IMR-90 (cell line): ENCODE data around the gene PTGER2. TPM values are rescaled to one million over a fixed set of nuclear protein-coding genes. Genes with fewer than 3 reads are reported as not detected.
A peak's percentile ranks its signal among the peaks of the same experiment; 100 is the strongest.

Source experiments
- ATAC-seq: fragments of 200-7000 bp; cut with Tn5 transposase; 2 replicates; pipeline ENCODE4 v1.9.1; 2020; ENCODE audit warnings: low read depth, mild to moderate bottlenecking, moderate library complexity
- BruUV-seq: library from RNA; stranded (reverse); fragments of 400-500 nt; replicated peaks from 2 replicates; lab custom pipeline; 2021; lab: Mats Ljungman, UMichigan
- CTCF ChIA-PET: fragments of 300-600 bp; formaldehyde crosslinking; extraction: SDS; loops from one replicate; lab custom pipeline; 2021; ENCODE audit warnings: antibody characterized with exemption; lab: Yijun Ruan, JAX
- POLR2A ChIA-PET: fragments of 300-600 bp; sonication (Branson Sonifier 250); formaldehyde crosslinking; loops from one replicate; lab custom pipeline; 2022; ENCODE audit warnings: antibody characterized with exemption; ENCODE audit not compliant: unreplicated experiment; lab: Charles Lee
- DNase-seq: peaks from one replicate; pipeline ENCODE4 v3.0.0; 2013
- H2AFZ ChIP-seq: replicated peaks from 2 replicates; pipeline ENCODE3; 2013; ENCODE audit warnings: low read length, mild to moderate bottlenecking; ENCODE audit not compliant: poor library complexity
- H2AK5ac ChIP-seq: 2 replicates; pipeline ENCODE4 v1.6.1; 2013; ENCODE audit warnings: low read depth, low read length, inconsistent platforms
- H2AK9ac ChIP-seq: replicated peaks from 2 replicates; pipeline ENCODE3; 2013; ENCODE audit warnings: mild to moderate bottlenecking, low read depth, low read length, moderate library complexity; ENCODE audit not compliant: poor library complexity
- H2BK120ac ChIP-seq: 2 replicates; pipeline ENCODE4 v1.6.1; 2013; ENCODE audit warnings: low read depth, low read length, inconsistent platforms
- H2BK15ac ChIP-seq: 3 replicates; pipeline ENCODE4 v1.6.1; 2013; ENCODE audit warnings: low read depth, low read length, inconsistent platforms
- H2BK20ac ChIP-seq: 2 replicates; pipeline ENCODE4 v1.6.1; 2013; ENCODE audit warnings: low read depth, mild to moderate bottlenecking, inconsistent platforms, low read length, moderate library complexity
- H2BK5ac ChIP-seq: 2 replicates; pipeline ENCODE4 v1.6.1; 2013; ENCODE audit warnings: mild to moderate bottlenecking, low read depth, low read length, inconsistent platforms; ENCODE audit not compliant: poor library complexity, severe bottlenecking
- H3K14ac ChIP-seq: replicated peaks from 2 replicates; pipeline ENCODE4 v1.6.1; 2013; ENCODE audit warnings: low read depth, low read length, inconsistent platforms
- H3K18ac ChIP-seq: 2 replicates; pipeline ENCODE4 v1.6.1; 2013; ENCODE audit warnings: low read depth, low read length, control low read depth
- H3K23ac ChIP-seq: 2 replicates; pipeline ENCODE4 v1.6.1; 2013; ENCODE audit warnings: low read depth, low read length, inconsistent platforms
- H3K27ac ChIP-seq: 2 replicates; pipeline ENCODE4 v1.5.1; 2013; ENCODE audit warnings: mild to moderate bottlenecking, control low read depth, low read length; ENCODE audit not compliant: insufficient read depth
- H3K27me3 ChIP-seq: 2 replicates; pipeline ENCODE4 v1.6.1; 2013; ENCODE audit warnings: low read length; ENCODE audit not compliant: control insufficient read depth, insufficient read depth
- H3K36me3 ChIP-seq: 2 replicates; pipeline ENCODE4 v1.6.1; 2013; ENCODE audit warnings: low read length, mixed read lengths; ENCODE audit not compliant: control insufficient read depth, insufficient read depth
- H3K4ac ChIP-seq: 2 replicates; pipeline ENCODE4 v1.6.1; 2013; ENCODE audit warnings: low read depth, low read length, inconsistent platforms
- H3K4me1 ChIP-seq: 2 replicates; pipeline ENCODE4 v1.6.1; 2013; ENCODE audit warnings: low read length, mixed read lengths; ENCODE audit not compliant: control insufficient read depth, insufficient read depth
- H3K4me2 ChIP-seq: 2 replicates; pipeline ENCODE4 v1.6.1; 2013; ENCODE audit warnings: low read depth, mild to moderate bottlenecking, control low read depth, low read length, moderate library complexity
- H3K4me3 ChIP-seq: 2 replicates; pipeline ENCODE4 v1.5.1; 2013; ENCODE audit warnings: low read depth, mild to moderate bottlenecking, control low read depth, low read length, moderate library complexity; ENCODE audit not compliant: insufficient read depth
- H3K56ac ChIP-seq: 2 replicates; pipeline ENCODE4 v1.6.1; 2013; ENCODE audit warnings: low read length, inconsistent platforms; ENCODE audit not compliant: insufficient read depth; ENCODE audit errors: extremely low read depth
- H3K79me1 ChIP-seq, 2 experiments: 2 replicates each; pipeline ENCODE4 v1.6.1; 2013; ENCODE audit warnings: low read length in 2 of 2, inconsistent platforms in 1 of 2, low read depth in 1 of 2
- H3K9ac ChIP-seq: 2 replicates; pipeline ENCODE4 v1.6.1; 2013; ENCODE audit warnings: low read depth, low read length, control low read depth
- H3K9me1 ChIP-seq: 2 replicates; pipeline ENCODE4 v1.6.1; 2013; ENCODE audit warnings: low read length, inconsistent platforms; ENCODE audit not compliant: insufficient read depth
- H3K9me3 ChIP-seq: 2 replicates; pipeline ENCODE4 v1.6.1; 2013; ENCODE audit warnings: low read length; ENCODE audit not compliant: control insufficient read depth, insufficient read depth
- H4K20me1 ChIP-seq: 2 replicates; pipeline ENCODE4 v1.6.1; 2013; ENCODE audit warnings: low read length, inconsistent platforms; ENCODE audit not compliant: insufficient read depth
- H4K5ac ChIP-seq: 2 replicates; pipeline ENCODE4 v1.6.1; 2013; ENCODE audit warnings: mild to moderate bottlenecking, low read depth, low read length, control low read depth
- H4K8ac ChIP-seq, 2 experiments: 2 replicates each; pipeline ENCODE4 v1.6.1; 2013; ENCODE audit warnings: low read depth in 2 of 2, low read length in 2 of 2, control low read depth in 1 of 2, inconsistent platforms in 1 of 2
- H4K91ac ChIP-seq: 2 replicates; pipeline ENCODE4 v1.6.1; 2013; ENCODE audit warnings: low read depth, low read length, inconsistent platforms; ENCODE audit not compliant: insufficient read depth
- BHLHE40 ChIP-seq: fragments of 150-350 bp; IDR thresholded peaks from 2 replicates; pipeline ENCODE4 v1.6.1; 2016; ENCODE audit warnings: mild to moderate bottlenecking, low read depth, low read length
- CEBPB ChIP-seq: IDR thresholded peaks from 2 replicates; pipeline ENCODE4 v1.6.1; 2012; ENCODE audit warnings: low read depth, low read length, improper control_type of control experiment
- CHD1 ChIP-seq: IDR thresholded peaks from 2 replicates; pipeline ENCODE4 v1.6.1; 2012; ENCODE audit warnings: low read depth, low read length, improper control_type of control experiment
- FOS ChIP-seq: fragments of 150-350 bp; IDR thresholded peaks from 2 replicates; pipeline ENCODE4 v1.6.1; 2016; ENCODE audit warnings: low read depth, low read length
- MAFK ChIP-seq: IDR thresholded peaks from 2 replicates; pipeline ENCODE4 v1.6.1; 2012; ENCODE audit warnings: low read depth, low read length, improper control_type of control experiment
- MAZ ChIP-seq: IDR thresholded peaks from 2 replicates; pipeline ENCODE4 v1.6.1; 2012; ENCODE audit warnings: low read depth, mild to moderate bottlenecking, low read length, improper control_type of control experiment, moderate library complexity, borderline replicate concordance
- MXI1 ChIP-seq: IDR thresholded peaks from 2 replicates; pipeline ENCODE4 v1.6.1; 2012; ENCODE audit warnings: low read depth, mild to moderate bottlenecking, low read length, moderate library complexity, borderline replicate concordance
- NFE2L2 ChIP-seq: fragments of 150-350 bp; IDR thresholded peaks from 2 replicates; pipeline ENCODE4 v1.6.1; 2016; ENCODE audit warnings: low read depth, mild to moderate bottlenecking, low read length
- POLR2A ChIP-seq: IDR thresholded peaks from 2 replicates; pipeline ENCODE4 v1.6.1; 2012; ENCODE audit warnings: mild to moderate bottlenecking, low read depth, low read length
- RAD21 ChIP-seq: IDR thresholded peaks from 2 replicates; pipeline ENCODE4 v1.6.1; 2012; ENCODE audit warnings: low read length, improper control_type of control experiment
- RFX5 ChIP-seq: IDR thresholded peaks from 2 replicates; pipeline ENCODE4 v1.8.0; 2012; ENCODE audit warnings: low read depth, mild to moderate bottlenecking, low read length, moderate library complexity
- SMC3 ChIP-seq: fragments of 150-350 bp; IDR thresholded peaks from 2 replicates; pipeline ENCODE4 v1.6.1; 2016; ENCODE audit warnings: low read depth, mild to moderate bottlenecking, antibody characterized with exemption, low read length, moderate library complexity
- whole genome bisulfite sequencing, 2 experiments: methylation state at CpG; one replicate each; pipeline versions ENCODE4 v1.1.5 to v1.1.7; 2013; ENCODE audit warnings: missing lambda C conversion rate in 2 of 2; ENCODE audit not compliant: insufficient read length in 1 of 2; ENCODE audit errors: extremely low coverage in 2 of 2; 5-methylcytosine and 5-hydroxymethylcytosine counted together
- dilution Hi-C: fragments of 300-500 bp; cut with HindIII; formaldehyde crosslinking; loops from one replicate; pipeline ENCODE4 v1.14.3; 2018; ENCODE audit warnings: low sequenced_read_pairs; ENCODE audit not compliant: unreplicated experiment
- in situ Hi-C: fragments of 300-500 bp; cut with MboI; formaldehyde crosslinking; loops from 3 replicates; pipeline ENCODE4 v1.14.3; 2019; ENCODE audit warnings: low sequenced_read_pairs, inconsistent platforms, mixed read lengths
- intact Hi-C: fragments of 100-400 bp; cut with micrococcal nuclease; formaldehyde crosslinking; loops from 2 replicates; pipeline ENCODE4 v1.10.0; 2022
- polyA plus RNA-seq, 3 experiments: library from polyadenylated mRNA; depleted of rRNA; stranded (reverse); fragments of >200 nt; gene quantifications; 2 replicates each; pipeline ENCODE4 v1.2.3, GENCODE V29; 2012; ENCODE audit warnings: low replicate concordance in 1 of 3
- total RNA-seq: library from RNA; depleted of rRNA; stranded (reverse); fragments of >200 nt; gene quantifications from 2 replicates; pipeline ENCODE4 v1.2.3, GENCODE V29; 2012
- TF ChIP-seq, protein P1 (sequence below): fragments of 150-350 bp; IDR thresholded peaks from 2 replicates; pipeline ENCODE4 v1.6.1; 2016; ENCODE audit warnings: low read depth, mild to moderate bottlenecking, low read length, moderate library complexity, borderline replicate concordance
- TF ChIP-seq, protein P2 (sequence below): fragments of 150-350 bp; IDR thresholded peaks from 2 replicates; pipeline ENCODE4 v1.6.1; 2017; ENCODE audit warnings: mild to moderate bottlenecking, antibody characterized with exemption, low read length, low read depth

The PTGER2 gene
- total and polyA plus RNA-seq, 2 of the 4 experiments (the other 2 are of a cell fraction) = 24.7 to 58.5 TPM

DNA sequence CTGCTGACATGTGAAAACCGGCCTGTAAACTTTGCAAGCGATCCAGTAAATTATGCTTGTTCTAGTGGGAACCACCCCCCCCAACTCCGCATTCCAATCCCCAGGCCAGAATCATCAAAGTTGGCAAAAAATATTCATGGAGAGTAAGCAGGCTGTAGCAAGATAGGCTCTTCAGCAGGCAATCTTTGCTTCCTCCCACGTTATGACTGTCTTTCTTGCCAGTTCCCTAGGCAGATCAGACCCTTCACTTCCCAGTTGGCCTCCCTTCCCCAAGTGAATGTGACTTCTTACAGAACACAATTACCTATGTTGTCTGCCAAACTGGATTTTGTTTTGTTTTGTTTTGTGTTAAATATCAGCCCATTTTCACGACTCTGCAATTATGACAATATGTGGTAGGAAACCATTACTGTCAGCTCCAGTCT lies 1.2 kb upstream of the PTGER2 start:
- intact Hi-C loops (loop anchor here (5.0 kb wide), 1 partner anchor 379 kb away; no protein-coding TSS in a partner anchor), dilution Hi-C loops (no loop called here), in situ Hi-C loops (loop anchor here (25.0 kb wide), 1 partner anchor 374 kb away; the partner anchor contains the start of gene ERO1A)
- peak overlapping the region; percentile 92 for H2BK20ac ChIP-seq
- peak overlapping the region; percentile 81 for H3K56ac ChIP-seq
- H3K27me3 ChIP-seq = no peaks in the 10 kb centered on the region
- H4K5ac ChIP-seq = peak overlapping the region; percentile 59; the same call in 1 of the 2 replicates
- peaks cover 5% of the 10 kb centered on the region for H4K20me1 ChIP-seq
- no TSS peak for BruUV-seq
- H4K8ac ChIP-seq = peak overlapping the region; percentile 56 to 87
- H2BK5ac ChIP-seq = peak overlapping the region; percentile 88
- peak overlapping the region; percentile 86 for H3K27ac ChIP-seq
- peak overlapping the region; percentile 93 for H2BK15ac ChIP-seq
- H3K14ac ChIP-seq = peak overlapping the region; percentile 93
- H3K4me3 ChIP-seq = peak overlapping the region; percentile 90
- no peaks in the 10 kb centered on the region for H3K9me3 ChIP-seq
- peaks cover 4% of the 10 kb centered on the region; the same call in 1 of the 2 replicates for H3K9me1 ChIP-seq
- H2AK5ac ChIP-seq = peak overlapping the region; percentile 80; the same call in 1 of the 2 replicates
- peak overlapping the region; percentile 92 for H3K18ac ChIP-seq
- peak overlapping the region; percentile 98 for H3K23ac ChIP-seq
- H4K91ac ChIP-seq = peak overlapping the region; percentile 91
- peak; percentile 58 for DNase-seq
- POLR2A ChIA-PET = interaction anchor here (1.4 kb wide), 1 partner anchor 145 kb away, joined by 6 read pairs; no protein-coding TSS in a partner anchor
- peak overlapping the region; percentile 93 for H2BK120ac ChIP-seq
- H3K79me1 ChIP-seq = peaks cover 15 to 67% of the 10 kb centered on the region in 2 experiments; a peak in 3 of 4 replicates
- peak overlapping the region; percentile 89 for H3K4ac ChIP-seq
- peak overlapping the region; percentile 58 for H2AK9ac ChIP-seq
- H3K4me1 ChIP-seq = peaks cover 8% of the 10 kb centered on the region
- H3K9ac ChIP-seq = peak overlapping the region; percentile 95
- H2AFZ ChIP-seq = peak overlapping the region; percentile 25
- peak overlapping the region; percentile 91 for H3K4me2 ChIP-seq
- peaks cover 4% of the 10 kb centered on the region; the same call in 1 of the 2 replicates for H3K36me3 ChIP-seq
- CTCF ChIA-PET = interaction anchor here (0.6 kb wide), 1 partner anchor 41 kb away, joined by 3 read pairs; no protein-coding TSS in a partner anchor
- no peak for ATAC-seq
- no CpG with 5 or more reads among the region's 5 CpGs for WGBS, 2 experiments
- TF ChIP-seq MAZ = no peak
- TF ChIP-seq SMC3 = peak; percentile 4; the same call in 1 of the 2 replicates
- 0 out of 2 replicates have a peak, but pooled peaks have one; percentile 22 for TF ChIP-seq MAFK
- no peak for TF ChIP-seq RAD21
- TF ChIP-seq RFX5 = no peak
- TF ChIP-seq CHD1 = no peak
- TF ChIP-seq, protein P1, sequence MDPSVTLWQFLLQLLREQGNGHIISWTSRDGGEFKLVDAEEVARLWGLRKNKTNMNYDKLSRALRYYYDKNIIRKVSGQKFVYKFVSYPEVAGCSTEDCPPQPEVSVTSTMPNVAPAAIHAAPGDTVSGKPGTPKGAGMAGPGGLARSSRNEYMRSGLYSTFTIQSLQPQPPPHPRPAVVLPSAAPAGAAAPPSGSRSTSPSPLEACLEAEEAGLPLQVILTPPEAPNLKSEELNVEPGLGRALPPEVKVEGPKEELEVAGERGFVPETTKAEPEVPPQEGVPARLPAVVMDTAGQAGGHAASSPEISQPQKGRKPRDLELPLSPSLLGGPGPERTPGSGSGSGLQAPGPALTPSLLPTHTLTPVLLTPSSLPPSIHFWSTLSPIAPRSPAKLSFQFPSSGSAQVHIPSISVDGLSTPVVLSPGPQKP = no peak
- TF ChIP-seq, protein P2, sequence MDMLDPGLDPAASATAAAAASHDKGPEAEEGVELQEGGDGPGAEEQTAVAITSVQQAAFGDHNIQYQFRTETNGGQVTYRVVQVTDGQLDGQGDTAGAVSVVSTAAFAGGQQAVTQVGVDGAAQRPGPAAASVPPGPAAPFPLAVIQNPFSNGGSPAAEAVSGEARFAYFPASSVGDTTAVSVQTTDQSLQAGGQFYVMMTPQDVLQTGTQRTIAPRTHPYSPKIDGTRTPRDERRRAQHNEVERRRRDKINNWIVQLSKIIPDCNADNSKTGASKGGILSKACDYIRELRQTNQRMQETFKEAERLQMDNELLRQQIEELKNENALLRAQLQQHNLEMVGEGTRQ = no peak
- no peak for TF ChIP-seq POLR2A
- no peak; the same call in 1 of the 2 replicates for TF ChIP-seq MXI1
- TF ChIP-seq FOS = no peak
- no peak for TF ChIP-seq NFE2L2
- TF ChIP-seq BHLHE40 = no peak
- TF ChIP-seq CEBPB = no peak
